GM23338 (cell line): ENCODE data around the gene FBF1. TPM values are rescaled to one million over a fixed set of nuclear protein-coding genes. Genes with fewer than 3 reads are reported as not detected.

Experiments used
- ATAC-seq: fragments of 200-7000 bp; cut with Tn5 transposase; 3 replicates; pipeline ENCODE4 v1.9.1; 2020
- DNase-seq: peaks from one replicate; pipeline ENCODE4 v3.0.0-alpha.2; 2015; ENCODE audit warnings: low spot score
- H2AFZ ChIP-seq: fragments of 200-600 bp; sonication (generic); 2 replicates; pipeline ENCODE4 v1.8.0; 2016; ENCODE audit warnings: antibody characterized with exemption, mild to moderate bottlenecking, moderate library complexity
- H3F3A ChIP-seq: fragments of 200-600 bp; sonication (generic); replicated peaks from 2 replicates; pipeline ENCODE4 v1.8.0; 2017; ENCODE audit warnings: antibody characterized with exemption, mixed run types, low read depth
- H3K27ac ChIP-seq: fragments of 200-600 bp; sonication (generic); 2 replicates; pipeline ENCODE4 v1.6.1; 2016; ENCODE audit warnings: low read depth
- H3K27me3 ChIP-seq: fragments of 200-600 bp; sonication (generic); 2 replicates; pipeline ENCODE4 v1.8.0; 2016; ENCODE audit warnings: mild to moderate bottlenecking, mixed run types, moderate library complexity; ENCODE audit not compliant: insufficient read depth
- H3K36me3 ChIP-seq: fragments of 200-600 bp; sonication (generic); 2 replicates; pipeline ENCODE4 v1.8.0; 2016; ENCODE audit warnings: mild to moderate bottlenecking; ENCODE audit not compliant: insufficient read depth
- H3K4me1 ChIP-seq: fragments of 200-600 bp; sonication (generic); 2 replicates; pipeline ENCODE4 v1.8.0; 2016; ENCODE audit warnings: mild to moderate bottlenecking, moderate library complexity; ENCODE audit not compliant: insufficient read depth
- H3K4me2 ChIP-seq: fragments of 200-600 bp; sonication (generic); 2 replicates; pipeline ENCODE4 v1.7.1; 2017; ENCODE audit warnings: mixed run types
- H3K4me3 ChIP-seq: fragments of 200-600 bp; sonication (generic); 2 replicates; pipeline ENCODE4 v1.6.1; 2016; ENCODE audit warnings: mixed run types
- H3K79me2 ChIP-seq: fragments of 200-600 bp; sonication (generic); replicated peaks from 2 replicates; pipeline ENCODE4 v1.8.0; 2017; ENCODE audit warnings: mild to moderate bottlenecking; ENCODE audit not compliant: insufficient read depth
- H3K9me2 ChIP-seq: fragments of 200-600 bp; sonication (generic); 2 replicates; pipeline ENCODE4 v1.8.0; 2017; ENCODE audit not compliant: insufficient read depth
- H4K20me1 ChIP-seq: fragments of 200-600 bp; sonication (generic); replicated peaks from 2 replicates; pipeline ENCODE4 v1.8.0; 2017; ENCODE audit warnings: mild to moderate bottlenecking; ENCODE audit not compliant: insufficient read depth
- H3K27ac Mint-ChIP-seq: 2 replicates; pipeline ENCODE4 v1.8.0; 2020; ENCODE audit warnings: inconsistent platforms, mild to moderate bottlenecking, moderate library complexity, mixed read lengths
- H3K27me3 Mint-ChIP-seq: 3 replicates; pipeline ENCODE4 v1.8.0; 2022; ENCODE audit warnings: low read depth, mild to moderate bottlenecking, moderate library complexity, mixed read lengths, inconsistent platforms; ENCODE audit not compliant: insufficient read depth, poor library complexity
- H3K36me3 Mint-ChIP-seq: 3 replicates; pipeline ENCODE4 v1.8.0; 2021; ENCODE audit warnings: low read depth, mild to moderate bottlenecking, inconsistent platforms, moderate library complexity, mixed read lengths
- H3K4me1 Mint-ChIP-seq: 3 replicates; pipeline ENCODE4 v1.8.0; 2020; ENCODE audit warnings: mild to moderate bottlenecking, inconsistent platforms, mixed read lengths
- H3K4me3 Mint-ChIP-seq: 3 replicates; pipeline ENCODE4 v1.8.0; 2021; ENCODE audit warnings: moderate library complexity, mild to moderate bottlenecking, inconsistent platforms, mixed read lengths
- H3K9me3 Mint-ChIP-seq: 3 replicates; pipeline ENCODE4 v1.8.0; 2020; ENCODE audit warnings: moderate library complexity, mild to moderate bottlenecking, inconsistent platforms, mixed read lengths
- CREB1 ChIP-seq: fragments of 250-450 bp; sonication (Bioruptor Pico); IDR thresholded peaks from 2 replicates; pipeline ENCODE4 v1.5.0; 2020; ENCODE audit warnings: low read depth, mild to moderate bottlenecking, moderate library complexity
- EZH2 ChIP-seq: fragments of 200-600 bp; sonication (generic); IDR thresholded peaks from one replicate; pipeline ENCODE4 v1.8.0; 2017; ENCODE audit warnings: antibody characterized with exemption, mild to moderate bottlenecking, low read depth; ENCODE audit not compliant: unreplicated experiment
- JUNB ChIP-seq: IDR thresholded peaks from one replicate; pipeline ENCODE4 v1.6.1; 2016; ENCODE audit warnings: antibody characterized with exemption; ENCODE audit not compliant: unreplicated experiment
- POLR2AphosphoS5 ChIP-seq: IDR thresholded peaks from 2 replicates; pipeline ENCODE4 v1.6.1; 2016; ENCODE audit warnings: antibody characterized with exemption, low read depth
- STAT1 ChIP-seq: IDR thresholded peaks from one replicate; pipeline ENCODE4 v1.6.1; 2016; ENCODE audit warnings: antibody characterized with exemption; ENCODE audit not compliant: unreplicated experiment
- ZNF331 ChIP-seq: fragments of 250-450 bp; sonication (Bioruptor Pico); IDR thresholded peaks from 2 replicates; pipeline ENCODE4 v1.5.0; 2020; ENCODE audit warnings: low read depth, mild to moderate bottlenecking, moderate library complexity
- polyA plus RNA-seq: library from polyadenylated mRNA; unstranded; fragments of >200 nt; fragmentation: Nextera tagmentation; extraction: Ambion mirVana; gene quantifications from 2 replicates; pipeline ENCODE4 v1.2.1, GENCODE V29; 2016
- total RNA-seq: library from RNA; depleted of rRNA; stranded (reverse); fragments of >200 nt; shearing (Covaris generic); gene quantifications from 2 replicates; pipeline ENCODE4 v1.2.3, GENCODE V29; 2014
- TF ChIP-seq, protein P1 (sequence below): fragments of 250-450 bp; sonication (Bioruptor Pico); IDR thresholded peaks from 2 replicates; pipeline ENCODE4 v1.5.0; 2020; ENCODE audit warnings: mild to moderate bottlenecking, moderate library complexity
- TF ChIP-seq, protein P2 (sequence below): IDR thresholded peaks from one replicate; pipeline ENCODE4 v1.6.1; 2018; ENCODE audit warnings: antibody characterized with exemption; ENCODE audit not compliant: unreplicated experiment
- TF ChIP-seq, protein P3 (sequence below): IDR thresholded peaks from 2 replicates; pipeline ENCODE4 v1.6.1; 2016; ENCODE audit warnings: antibody characterized with exemption

The FBF1 gene
- total and polyA plus RNA-seq, 2 experiments from 2014 or later, result 8.8 to 11.8 TPM

DNA sequence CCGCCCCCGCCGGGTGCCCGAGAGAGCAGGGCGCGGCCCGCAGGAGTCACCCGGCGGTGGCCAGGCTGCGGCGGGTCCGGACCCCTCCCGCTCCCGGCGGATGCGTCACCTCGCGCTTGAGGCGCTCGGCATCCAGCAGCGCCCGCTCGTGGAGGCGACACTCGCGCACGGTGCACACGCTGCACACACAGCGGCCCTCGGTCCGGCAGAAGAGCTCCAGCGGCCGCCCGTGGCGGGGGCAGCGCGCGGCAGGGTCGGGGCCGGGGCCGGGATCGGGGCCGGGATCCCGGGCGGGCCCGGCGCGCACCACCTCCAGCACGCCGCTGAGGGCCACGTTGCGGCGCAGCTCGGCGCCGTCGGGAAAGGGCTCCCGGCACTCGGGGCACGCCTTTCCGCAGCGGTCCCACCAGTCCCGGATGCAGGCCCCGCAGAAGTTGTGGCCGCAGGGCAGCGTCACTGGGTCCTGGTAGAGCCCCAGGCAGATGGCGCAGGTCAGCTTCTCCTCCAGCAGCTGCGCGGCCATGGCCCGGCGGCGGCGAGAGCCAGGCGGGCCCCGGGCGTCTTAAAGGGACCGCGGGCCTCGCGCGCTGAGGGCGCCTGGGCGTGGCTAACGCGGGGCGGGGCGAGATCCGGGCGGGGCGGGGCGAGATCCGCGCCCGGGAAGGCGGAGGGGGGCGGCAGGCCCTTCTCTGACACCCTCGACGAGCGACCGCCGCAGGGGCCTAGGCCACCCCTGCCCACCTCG lies 44.3 kb downstream of the FBF1 start, which contains the start of gene TRIM65:
Gene TRIM65, minus strand, starts transcription at position 537 of the 745 bp plus-strand sequence. Its CDS starts 14 bp downstream, at position 523.
- H3K4me3 Mint-ChIP-seq, result peak within 1 kb of the TSS; percentile 83
- peaks cover 26% of the 10 kb centered on the region for H3K4me1 Mint-ChIP-seq
- Histone ChIP-seq H3K36me3 (peaks cover 9% of the 10 kb centered on the region; the same call in 1 of the 2 replicates), H3K4me3 (peak within 1 kb of the TSS; percentile 78), H3K4me2 (peak within 1 kb of the TSS; percentile 92), H2AFZ (no peak within 1 kb of the TSS), H4K20me1 (no peaks in the 10 kb centered on the region; the same call in 1 of the 2 replicates), H3K27me3 (no peaks in the 10 kb centered on the region), H3F3A (peaks cover 28% of the 10 kb centered on the region), H3K79me2 (peaks cover 18% of the 10 kb centered on the region), H3K9me2 (no peaks in the 10 kb centered on the region), H3K27ac (peak within 1 kb of the TSS; percentile 81), H3K4me1 (peaks cover 18% of the 10 kb centered on the region; the same call in 1 of the 2 replicates)
- DNase-seq (peak; percentile 83), ATAC-seq (peak; percentile 64)
- no peaks in the 10 kb centered on the region for H3K9me3 Mint-ChIP-seq
- peaks cover 40% of the 10 kb centered on the region for H3K36me3 Mint-ChIP-seq
- H3K27me3 Mint-ChIP-seq, result peaks cover 10% of the 10 kb centered on the region
- H3K27ac Mint-ChIP-seq, result peak within 1 kb of the TSS; percentile 81
- TF ChIP-seq STAT1 (no peak), POLR2AphosphoS5 (peak; percentile 91), CREB1 (peak; percentile 24; the same call in 1 of the 2 replicates), ZNF331 (CRISPR knock-in tag) (no peak), EZH2 (no peak), JUNB (no peak)
- TF ChIP-seq, protein P1, sequence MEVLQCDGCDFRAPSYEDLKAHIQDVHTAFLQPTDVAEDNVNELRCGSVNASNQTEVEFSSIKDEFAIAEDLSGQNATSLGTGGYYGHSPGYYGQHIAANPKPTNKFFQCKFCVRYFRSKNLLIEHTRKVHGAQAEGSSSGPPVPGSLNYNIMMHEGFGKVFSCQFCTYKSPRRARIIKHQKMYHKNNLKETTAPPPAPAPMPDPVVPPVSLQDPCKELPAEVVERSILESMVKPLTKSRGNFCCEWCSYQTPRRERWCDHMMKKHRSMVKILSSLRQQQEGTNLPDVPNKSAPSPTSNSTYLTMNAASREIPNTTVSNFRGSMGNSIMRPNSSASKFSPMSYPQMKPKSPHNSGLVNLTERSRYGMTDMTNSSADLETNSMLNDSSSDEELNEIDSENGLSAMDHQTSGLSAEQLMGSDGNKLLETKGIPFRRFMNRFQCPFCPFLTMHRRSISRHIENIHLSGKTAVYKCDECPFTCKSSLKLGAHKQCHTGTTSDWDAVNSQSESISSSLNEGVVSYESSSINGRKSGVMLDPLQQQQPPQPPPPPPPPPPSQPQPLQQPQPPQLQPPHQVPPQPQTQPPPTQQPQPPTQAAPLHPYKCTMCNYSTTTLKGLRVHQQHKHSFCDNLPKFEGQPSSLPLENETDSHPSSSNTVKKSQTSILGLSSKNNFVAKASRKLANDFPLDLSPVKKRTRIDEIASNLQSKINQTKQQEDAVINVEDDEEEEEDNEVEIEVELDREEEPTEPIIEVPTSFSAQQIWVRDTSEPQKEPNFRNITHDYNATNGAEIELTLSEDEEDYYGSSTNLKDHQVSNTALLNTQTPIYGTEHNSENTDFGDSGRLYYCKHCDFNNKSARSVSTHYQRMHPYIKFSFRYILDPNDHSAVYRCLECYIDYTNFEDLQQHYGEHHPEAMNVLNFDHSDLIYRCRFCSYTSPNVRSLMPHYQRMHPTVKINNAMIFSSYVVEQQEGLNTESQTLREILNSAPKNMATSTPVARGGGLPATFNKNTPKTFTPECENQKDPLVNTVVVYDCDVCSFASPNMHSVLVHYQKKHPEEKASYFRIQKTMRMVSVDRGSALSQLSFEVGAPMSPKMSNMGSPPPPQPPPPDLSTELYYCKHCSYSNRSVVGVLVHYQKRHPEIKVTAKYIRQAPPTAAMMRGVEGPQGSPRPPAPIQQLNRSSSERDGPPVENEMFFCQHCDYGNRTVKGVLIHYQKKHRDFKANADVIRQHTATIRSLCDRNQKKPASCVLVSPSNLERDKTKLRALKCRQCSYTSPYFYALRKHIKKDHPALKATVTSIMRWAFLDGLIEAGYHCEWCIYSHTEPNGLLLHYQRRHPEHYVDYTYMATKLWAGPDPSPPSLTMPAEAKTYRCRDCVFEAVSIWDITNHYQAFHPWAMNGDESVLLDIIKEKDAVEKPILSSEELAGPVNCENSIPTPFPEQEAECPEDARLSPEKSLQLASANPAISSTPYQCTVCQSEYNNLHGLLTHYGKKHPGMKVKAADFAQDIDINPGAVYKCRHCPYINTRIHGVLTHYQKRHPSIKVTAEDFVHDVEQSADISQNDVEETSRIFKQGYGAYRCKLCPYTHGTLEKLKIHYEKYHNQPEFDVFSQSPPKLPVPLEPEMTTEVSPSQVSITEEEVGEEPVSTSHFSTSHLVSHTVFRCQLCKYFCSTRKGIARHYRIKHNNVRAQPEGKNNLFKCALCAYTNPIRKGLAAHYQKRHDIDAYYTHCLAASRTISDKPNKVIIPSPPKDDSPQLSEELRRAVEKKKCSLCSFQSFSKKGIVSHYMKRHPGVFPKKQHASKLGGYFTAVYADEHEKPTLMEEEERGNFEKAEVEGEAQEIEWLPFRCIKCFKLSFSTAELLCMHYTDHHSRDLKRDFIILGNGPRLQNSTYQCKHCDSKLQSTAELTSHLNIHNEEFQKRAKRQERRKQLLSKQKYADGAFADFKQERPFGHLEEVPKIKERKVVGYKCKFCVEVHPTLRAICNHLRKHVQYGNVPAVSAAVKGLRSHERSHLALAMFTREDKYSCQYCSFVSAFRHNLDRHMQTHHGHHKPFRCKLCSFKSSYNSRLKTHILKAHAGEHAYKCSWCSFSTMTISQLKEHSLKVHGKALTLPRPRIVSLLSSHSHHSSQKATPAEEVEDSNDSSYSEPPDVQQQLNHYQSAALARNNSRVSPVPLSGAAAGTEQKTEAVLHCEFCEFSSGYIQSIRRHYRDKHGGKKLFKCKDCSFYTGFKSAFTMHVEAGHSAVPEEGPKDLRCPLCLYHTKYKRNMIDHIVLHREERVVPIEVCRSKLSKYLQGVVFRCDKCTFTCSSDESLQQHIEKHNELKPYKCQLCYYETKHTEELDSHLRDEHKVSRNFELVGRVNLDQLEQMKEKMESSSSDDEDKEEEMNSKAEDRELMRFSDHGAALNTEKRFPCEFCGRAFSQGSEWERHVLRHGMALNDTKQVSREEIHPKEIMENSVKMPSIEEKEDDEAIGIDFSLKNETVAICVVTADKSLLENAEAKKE (CRISPR knock-in tag), result no peak
- TF ChIP-seq, protein P2, sequence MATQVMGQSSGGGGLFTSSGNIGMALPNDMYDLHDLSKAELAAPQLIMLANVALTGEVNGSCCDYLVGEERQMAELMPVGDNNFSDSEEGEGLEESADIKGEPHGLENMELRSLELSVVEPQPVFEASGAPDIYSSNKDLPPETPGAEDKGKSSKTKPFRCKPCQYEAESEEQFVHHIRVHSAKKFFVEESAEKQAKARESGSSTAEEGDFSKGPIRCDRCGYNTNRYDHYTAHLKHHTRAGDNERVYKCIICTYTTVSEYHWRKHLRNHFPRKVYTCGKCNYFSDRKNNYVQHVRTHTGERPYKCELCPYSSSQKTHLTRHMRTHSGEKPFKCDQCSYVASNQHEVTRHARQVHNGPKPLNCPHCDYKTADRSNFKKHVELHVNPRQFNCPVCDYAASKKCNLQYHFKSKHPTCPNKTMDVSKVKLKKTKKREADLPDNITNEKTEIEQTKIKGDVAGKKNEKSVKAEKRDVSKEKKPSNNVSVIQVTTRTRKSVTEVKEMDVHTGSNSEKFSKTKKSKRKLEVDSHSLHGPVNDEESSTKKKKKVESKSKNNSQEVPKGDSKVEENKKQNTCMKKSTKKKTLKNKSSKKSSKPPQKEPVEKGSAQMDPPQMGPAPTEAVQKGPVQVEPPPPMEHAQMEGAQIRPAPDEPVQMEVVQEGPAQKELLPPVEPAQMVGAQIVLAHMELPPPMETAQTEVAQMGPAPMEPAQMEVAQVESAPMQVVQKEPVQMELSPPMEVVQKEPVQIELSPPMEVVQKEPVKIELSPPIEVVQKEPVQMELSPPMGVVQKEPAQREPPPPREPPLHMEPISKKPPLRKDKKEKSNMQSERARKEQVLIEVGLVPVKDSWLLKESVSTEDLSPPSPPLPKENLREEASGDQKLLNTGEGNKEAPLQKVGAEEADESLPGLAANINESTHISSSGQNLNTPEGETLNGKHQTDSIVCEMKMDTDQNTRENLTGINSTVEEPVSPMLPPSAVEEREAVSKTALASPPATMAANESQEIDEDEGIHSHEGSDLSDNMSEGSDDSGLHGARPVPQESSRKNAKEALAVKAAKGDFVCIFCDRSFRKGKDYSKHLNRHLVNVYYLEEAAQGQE, result no peak
- TF ChIP-seq, protein P3, sequence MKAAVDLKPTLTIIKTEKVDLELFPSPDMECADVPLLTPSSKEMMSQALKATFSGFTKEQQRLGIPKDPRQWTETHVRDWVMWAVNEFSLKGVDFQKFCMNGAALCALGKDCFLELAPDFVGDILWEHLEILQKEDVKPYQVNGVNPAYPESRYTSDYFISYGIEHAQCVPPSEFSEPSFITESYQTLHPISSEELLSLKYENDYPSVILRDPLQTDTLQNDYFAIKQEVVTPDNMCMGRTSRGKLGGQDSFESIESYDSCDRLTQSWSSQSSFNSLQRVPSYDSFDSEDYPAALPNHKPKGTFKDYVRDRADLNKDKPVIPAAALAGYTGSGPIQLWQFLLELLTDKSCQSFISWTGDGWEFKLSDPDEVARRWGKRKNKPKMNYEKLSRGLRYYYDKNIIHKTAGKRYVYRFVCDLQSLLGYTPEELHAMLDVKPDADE, result no peak
